Activated naive CD8-positive, alpha-beta T cell treated with anti-CD3 and anti-CD28 coated beads, Interleukin-2, amount 10 ng/mL, durations not matched to agents 7 days and 5 days (primary cell): Measurements from ENCODE around the gene TRIP11. TPM values are rescaled to one million over a fixed set of nuclear protein-coding genes. Genes with fewer than 3 reads are reported as not detected.

Experiments used
- ATAC-seq: fragments of 150-1000 bp; cut with Tn5 transposase; one replicate; pipeline ENCODE4 v1.10.0; 2021; ENCODE audit warnings: low read depth, moderate library complexity
- POLR2A ChIA-PET: fragments of 350-600 bp; sonication (Branson Sonifier 250); formaldehyde crosslinking; loops from one replicate; lab custom pipeline; 2021; ENCODE audit warnings: antibody characterized with exemption; lab: Charles Lee
- DNase-seq: peaks from one replicate; pipeline ENCODE4 v3.0.0; 2021
- H3K27ac Mint-ChIP-seq: one replicate; pipeline ENCODE4 v1.8.0; 2022; ENCODE audit warnings: mild to moderate bottlenecking, mixed read lengths
- H3K27me3 Mint-ChIP-seq: one replicate; pipeline ENCODE4 v1.8.0; 2022; ENCODE audit warnings: mild to moderate bottlenecking, moderate library complexity, mixed read lengths
- H3K36me3 Mint-ChIP-seq: one replicate; pipeline ENCODE4 v1.8.0; 2021; ENCODE audit warnings: mild to moderate bottlenecking, mixed read lengths
- H3K4me1 Mint-ChIP-seq: one replicate; pipeline ENCODE4 v1.8.0; 2021; ENCODE audit warnings: mixed read lengths
- H3K4me3 Mint-ChIP-seq: one replicate; pipeline ENCODE4 v1.8.0; 2022; ENCODE audit warnings: mild to moderate bottlenecking, moderate library complexity, mixed read lengths
- H3K9me3 Mint-ChIP-seq: one replicate; pipeline ENCODE4 v1.8.0; 2021; ENCODE audit warnings: mixed read lengths
- total RNA-seq, 2 experiments: library from RNA; stranded (reverse); gene quantifications; one replicate each; pipeline ENCODE4 v1.2.3, GENCODE V29; 2021

Gene TRIP11
- total RNA-seq, 2 experiments from 2014 or later = 47.9 to 49.7 TPM

DNA sequence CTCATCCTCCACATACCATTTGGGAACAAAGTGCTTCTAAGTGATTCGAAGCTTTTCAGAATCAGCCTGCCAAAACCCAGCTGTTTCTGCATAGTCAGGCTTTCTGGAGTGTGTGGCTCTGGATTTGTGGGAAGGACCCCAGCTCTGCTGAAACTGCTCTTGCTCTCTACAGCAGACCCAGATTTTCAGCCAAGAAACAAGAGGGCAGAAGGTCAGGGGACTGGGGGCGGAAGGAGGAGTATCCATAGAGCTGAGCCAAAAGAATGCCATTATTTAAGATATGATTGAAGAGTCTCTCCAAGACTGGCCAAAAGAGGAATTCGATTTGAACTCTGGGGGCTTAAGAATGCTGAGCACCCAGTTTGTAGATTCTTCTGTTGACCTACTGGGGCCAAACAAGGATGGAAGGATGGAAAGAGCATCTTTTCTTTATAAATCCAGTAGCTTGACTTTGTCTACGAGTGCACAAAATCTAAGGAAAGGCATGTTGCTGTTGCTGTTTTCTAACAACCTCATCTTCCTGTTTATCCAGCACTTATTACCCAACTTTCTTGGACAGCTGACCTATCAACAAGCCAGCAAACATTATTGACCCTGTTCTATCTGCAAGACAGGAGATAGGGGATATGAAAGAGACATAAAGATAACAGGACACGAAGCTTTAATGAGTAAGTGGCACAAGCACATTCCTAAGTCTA is 121.5 kb downstream of the TRIP11 start:
- DNase-seq = no peak
- Mint-ChIP-seq H3K9me3 (peaks cover 2% of the 10 kb centered on the region), H3K27me3 (peaks cover 10% of the 10 kb centered on the region), H3K36me3 (peaks cover 2% of the 10 kb centered on the region), H3K4me1 (no peaks in the 10 kb centered on the region), H3K4me3 (no peak overlapping the region), H3K27ac (no peak overlapping the region)
- ATAC-seq = no peak
- POLR2A ChIA-PET = no interaction called here

Other genes with a start within 250 kb of the TRIP11 start
- 100 to 1,000 TPM; 163 to 181 TPM for gene TC2N, start 172.5 kb downstream of the TRIP11 start, total RNA-seq
- 1 to 10 TPM; 2.4 to 3.5 TPM for gene FBLN5, start 92.4 kb downstream of the TRIP11 start, total RNA-seq
- 10 to 100 TPM; 39.1 to 41.8 TPM for gene ATXN3, start 66.5 kb upstream of the TRIP11 start, total RNA-seq
- 100 to 1,000 TPM; 126 to 138 TPM for gene NDUFB1, start 81.6 kb upstream of the TRIP11 start, total RNA-seq
- gene CPSF2, start 81.9 kb upstream of the TRIP11 start, total RNA-seq = 10 to 100 TPM; 70.6 to 76.0 TPM